GM06990 (cell line): ENCODE measurements around the gene EFEMP2.

Source experiments
- DNase-seq: peaks from one replicate; pipeline ENCODE4 v3.0.0-alpha.2; 2011; ENCODE audit not compliant: insufficient read length; ENCODE audit errors: extremely low read depth
- H3K27me3 ChIP-seq: replicated peaks from 2 replicates; pipeline ENCODE4 v1.6.0; 2011; ENCODE audit warnings: low read length; ENCODE audit not compliant: control insufficient read depth, insufficient read depth
- H3K36me3 ChIP-seq: 2 replicates; pipeline ENCODE4 v1.5.1; 2011; ENCODE audit warnings: low read length; ENCODE audit not compliant: control insufficient read depth, insufficient read depth
- H3K4me3 ChIP-seq: replicated peaks from 2 replicates; pipeline ENCODE4 v1.5.1; 2011; ENCODE audit warnings: low read depth, mild to moderate bottlenecking, control low read depth, low read length
- TF ChIP-seq, protein P1 (sequence below): IDR thresholded peaks from 2 replicates; pipeline ENCODE4 v1.5.1; 2011; ENCODE audit warnings: low read length, control low read depth, mild to moderate bottlenecking, inconsistent platforms; ENCODE audit not compliant: insufficient read depth, poor library complexity, severe bottlenecking

The EFEMP2 gene

DNA sequence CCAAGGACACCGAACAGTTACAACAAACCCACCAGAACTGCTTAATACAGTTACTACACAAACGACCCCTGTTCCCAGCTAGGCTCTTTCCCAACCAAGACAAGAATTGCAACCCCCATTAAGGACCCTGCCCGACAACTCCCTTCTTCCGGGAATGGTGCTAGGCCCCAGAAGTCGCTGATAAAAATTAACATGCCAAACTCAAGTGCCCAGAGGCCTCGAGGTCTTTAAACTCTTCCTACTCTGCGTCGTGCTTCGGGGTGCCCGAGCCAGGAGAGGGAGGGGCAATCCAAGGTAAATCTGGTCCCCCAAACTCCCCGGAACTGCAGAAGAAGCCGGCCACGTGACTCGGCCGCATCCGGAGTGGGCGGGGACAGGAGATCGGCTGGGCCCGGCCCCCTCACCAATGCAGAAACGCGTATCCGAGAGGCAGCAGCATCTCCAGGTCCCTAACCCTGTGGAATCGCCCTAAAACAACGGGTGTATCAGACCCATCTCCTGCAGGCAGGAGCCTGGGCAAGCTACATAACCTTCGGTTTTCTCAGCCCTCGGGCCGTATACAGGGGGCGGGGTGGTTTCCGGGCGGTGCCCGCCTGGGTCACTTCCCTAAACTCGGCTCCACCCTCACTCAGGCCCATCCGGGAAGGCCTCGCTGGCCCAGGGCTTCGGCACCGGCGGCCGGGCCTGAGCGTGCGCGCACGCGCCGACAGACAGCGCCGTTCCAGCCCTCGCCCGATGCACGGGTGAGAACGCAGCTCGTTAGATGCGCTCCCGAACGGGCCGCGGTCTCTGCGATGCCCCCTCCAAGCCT is 15.7 kb downstream of the EFEMP2 start:
- DNase-seq, result peak; percentile 87
- Histone ChIP-seq H3K36me3 (peaks cover 34% of the 10 kb centered on the region), H3K4me3 (peak overlapping the region; percentile 97), H3K27me3 (no peaks in the 10 kb centered on the region)
- TF ChIP-seq, protein P1, sequence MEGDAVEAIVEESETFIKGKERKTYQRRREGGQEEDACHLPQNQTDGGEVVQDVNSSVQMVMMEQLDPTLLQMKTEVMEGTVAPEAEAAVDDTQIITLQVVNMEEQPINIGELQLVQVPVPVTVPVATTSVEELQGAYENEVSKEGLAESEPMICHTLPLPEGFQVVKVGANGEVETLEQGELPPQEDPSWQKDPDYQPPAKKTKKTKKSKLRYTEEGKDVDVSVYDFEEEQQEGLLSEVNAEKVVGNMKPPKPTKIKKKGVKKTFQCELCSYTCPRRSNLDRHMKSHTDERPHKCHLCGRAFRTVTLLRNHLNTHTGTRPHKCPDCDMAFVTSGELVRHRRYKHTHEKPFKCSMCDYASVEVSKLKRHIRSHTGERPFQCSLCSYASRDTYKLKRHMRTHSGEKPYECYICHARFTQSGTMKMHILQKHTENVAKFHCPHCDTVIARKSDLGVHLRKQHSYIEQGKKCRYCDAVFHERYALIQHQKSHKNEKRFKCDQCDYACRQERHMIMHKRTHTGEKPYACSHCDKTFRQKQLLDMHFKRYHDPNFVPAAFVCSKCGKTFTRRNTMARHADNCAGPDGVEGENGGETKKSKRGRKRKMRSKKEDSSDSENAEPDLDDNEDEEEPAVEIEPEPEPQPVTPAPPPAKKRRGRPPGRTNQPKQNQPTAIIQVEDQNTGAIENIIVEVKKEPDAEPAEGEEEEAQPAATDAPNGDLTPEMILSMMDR, result no peak

- Histone ChIP-seq H3K27me3 (no peaks in the 10 kb centered on the region), H3K36me3 (peaks cover 38% of the 10 kb centered on the region), H3K4me3 (peak overlapping the region; percentile 97)
- no peak for DNase-seq
- TF ChIP-seq, protein P1, result no peak
Measured at GRCh38 chr11:65855927-65856363, 16.7 kb downstream of the EFEMP2 start.

GRCh38 chr11:65854852-65855837 is 17.5 kb downstream of the EFEMP2 start:
- Histone ChIP-seq H3K36me3 (peaks cover 38% of the 10 kb centered on the region), H3K4me3 (no peak overlapping the region)

GRCh38 chr11:65854161-65854592 is 18.4 kb downstream of the EFEMP2 start:
- no peak overlapping the region for H3K4me3 ChIP-seq
- DNase-seq, result no peak
- TF ChIP-seq, protein P1, result no peak
- H3K27me3 ChIP-seq, result no peaks in the 10 kb centered on the region
- H3K36me3 ChIP-seq, result peaks cover 38% of the 10 kb centered on the region

More at GRCh38 chr11:65854852-65855837, 17.5 kb downstream of the EFEMP2 start:
- H3K27me3 ChIP-seq, result no peaks in the 10 kb centered on the region
- TF ChIP-seq, protein P1, result no peak
- DNase-seq, result no peak

GRCh38 chr11:65853246-65853979 is 19.2 kb downstream of the EFEMP2 start:
- peaks cover 38% of the 10 kb centered on the region for H3K36me3 ChIP-seq
- no peaks in the 10 kb centered on the region for H3K27me3 ChIP-seq
- TF ChIP-seq, protein P1, result peak; percentile 5
- no peak overlapping the region for H3K4me3 ChIP-seq
- DNase-seq, result no peak
